Neural progenitor cell (in vitro differentiated cells): ENCODE data around the gene TBPL1. TPM values are rescaled to one million over a fixed set of nuclear protein-coding genes. Genes with fewer than 3 reads are reported as not detected.

Experiments used
- DNase-seq: peaks from one replicate; pipeline ENCODE4 v3.0.0-alpha.2; 2016; ENCODE audit warnings: low spot score
- H2AFZ ChIP-seq: fragments of 200-600 bp; sonication (generic); replicated peaks from 2 replicates; pipeline ENCODE4 v1.6.1; 2016; ENCODE audit warnings: antibody characterized with exemption
- H3F3A ChIP-seq: fragments of 200-600 bp; sonication (generic); 2 replicates; pipeline ENCODE4 v1.6.1; 2016; ENCODE audit warnings: antibody characterized with exemption, low read depth
- H3K27ac ChIP-seq: fragments of 200-600 bp; sonication (generic); 2 replicates; pipeline ENCODE4 v1.5.1; 2016; ENCODE audit warnings: mild to moderate bottlenecking
- H3K27me3 ChIP-seq: fragments of 200-600 bp; sonication (generic); 2 replicates; pipeline ENCODE4 v1.6.1; 2016; ENCODE audit warnings: mild to moderate bottlenecking, moderate library complexity
- H3K36me3 ChIP-seq: fragments of 200-600 bp; sonication (generic); 2 replicates; pipeline ENCODE4 v1.5.1; 2016
- H3K4me1 ChIP-seq: fragments of 200-600 bp; sonication (generic); 2 replicates; pipeline ENCODE4 v1.6.1; 2016; ENCODE audit warnings: mixed run types
- H3K4me2 ChIP-seq: fragments of 200-600 bp; sonication (generic); 2 replicates; pipeline ENCODE4 v1.6.1; 2016
- H3K4me3 ChIP-seq: fragments of 200-600 bp; sonication (generic); 2 replicates; pipeline ENCODE4 v1.5.1; 2016
- H3K79me2 ChIP-seq: fragments of 200-600 bp; sonication (generic); 2 replicates; pipeline ENCODE4 v1.6.1; 2016; ENCODE audit warnings: low read depth
- H3K9ac ChIP-seq: fragments of 200-600 bp; sonication (generic); 2 replicates; pipeline ENCODE4 v1.6.1; 2016
- H3K9me3 ChIP-seq: fragments of 200-600 bp; sonication (generic); 2 replicates; pipeline ENCODE4 v1.5.1; 2016; ENCODE audit warnings: low read depth
- H4K20me1 ChIP-seq: fragments of 200-600 bp; sonication (generic); 2 replicates; pipeline ENCODE4 v1.6.1; 2016; ENCODE audit warnings: low read depth
- H3K27ac Mint-ChIP-seq: 3 replicates; pipeline ENCODE4 v1.8.0; 2021; ENCODE audit warnings: mixed read lengths
- H3K27me3 Mint-ChIP-seq: 2 replicates; pipeline ENCODE4 v1.8.0; 2022; ENCODE audit warnings: low read depth, mild to moderate bottlenecking, inconsistent platforms, moderate library complexity, mixed read lengths; ENCODE audit not compliant: insufficient read depth
- H3K36me3 Mint-ChIP-seq: 3 replicates; pipeline ENCODE4 v1.8.0; 2021; ENCODE audit warnings: mixed read lengths
- H3K4me1 Mint-ChIP-seq: 3 replicates; pipeline ENCODE4 v1.8.0; 2021; ENCODE audit warnings: mixed read lengths
- H3K4me3 Mint-ChIP-seq: 3 replicates; pipeline ENCODE4 v1.8.0; 2021; ENCODE audit warnings: mild to moderate bottlenecking, moderate library complexity, mixed read lengths
- H3K9me3 Mint-ChIP-seq: 3 replicates; pipeline ENCODE4 v1.8.0; 2020; ENCODE audit warnings: mixed read lengths
- EZH2 ChIP-seq: fragments of 200-600 bp; sonication (generic); IDR thresholded peaks from 2 replicates; pipeline ENCODE4 v1.6.1; 2017; ENCODE audit warnings: antibody characterized with exemption, mild to moderate bottlenecking, moderate library complexity
- EZH2phosphoT487 ChIP-seq: fragments of 200-600 bp; sonication (generic); IDR thresholded peaks from 2 replicates; pipeline ENCODE4 v1.6.1; 2017; ENCODE audit warnings: antibody characterized with exemption
- total RNA-seq: library from RNA; depleted of rRNA; stranded (reverse); fragments of >200 nt; gene quantifications from 2 replicates; pipeline ENCODE4 v1.2.3, GENCODE V29; 2015; ENCODE audit warnings: low replicate concordance
- TF ChIP-seq, protein P1 (sequence below): fragments of 200-600 bp; sonication (generic); IDR thresholded peaks from 2 replicates; pipeline ENCODE4 v1.5.1; 2017; ENCODE audit warnings: antibody characterized with exemption, mild to moderate bottlenecking

TBPL1 gene
- total RNA-seq, 1 donor from 2014 or later: 125 TPM

DNA sequence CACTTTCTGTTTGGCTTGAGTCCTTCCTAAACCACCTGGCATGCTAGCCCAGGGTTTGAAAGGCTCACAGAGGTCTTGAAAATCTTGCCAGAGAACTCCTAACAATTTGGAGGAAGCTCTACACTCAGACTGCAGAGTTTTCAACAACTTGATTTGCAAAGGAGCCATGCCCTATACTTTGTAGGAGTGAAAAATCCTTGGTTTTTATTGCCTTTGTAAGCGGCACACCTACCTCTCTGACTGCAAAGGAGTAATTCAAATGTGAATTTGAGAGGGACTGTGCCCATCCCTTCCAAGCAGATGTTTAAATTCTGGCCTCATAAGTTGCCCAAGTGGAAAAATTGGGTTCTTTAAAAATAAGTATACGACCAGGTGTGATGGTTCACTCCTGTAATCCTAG is 58.0 kb downstream of the TBPL1 start:
- Histone ChIP-seq H3K9me3 (no peaks in the 10 kb centered on the region), H3K4me1 (no peaks in the 10 kb centered on the region), H3K4me2 (no peak overlapping the region), H3K27ac (no peak overlapping the region), H3F3A (no peaks in the 10 kb centered on the region), H4K20me1 (no peaks in the 10 kb centered on the region), H3K79me2 (no peaks in the 10 kb centered on the region), H3K36me3 (no peaks in the 10 kb centered on the region), H2AFZ (no peak overlapping the region), H3K27me3 (no peaks in the 10 kb centered on the region), H3K4me3 (no peak overlapping the region), H3K9ac (no peak overlapping the region)
- TF ChIP-seq EZH2phosphoT487 (no peak), EZH2 (no peak)
- TF ChIP-seq, protein P1, sequence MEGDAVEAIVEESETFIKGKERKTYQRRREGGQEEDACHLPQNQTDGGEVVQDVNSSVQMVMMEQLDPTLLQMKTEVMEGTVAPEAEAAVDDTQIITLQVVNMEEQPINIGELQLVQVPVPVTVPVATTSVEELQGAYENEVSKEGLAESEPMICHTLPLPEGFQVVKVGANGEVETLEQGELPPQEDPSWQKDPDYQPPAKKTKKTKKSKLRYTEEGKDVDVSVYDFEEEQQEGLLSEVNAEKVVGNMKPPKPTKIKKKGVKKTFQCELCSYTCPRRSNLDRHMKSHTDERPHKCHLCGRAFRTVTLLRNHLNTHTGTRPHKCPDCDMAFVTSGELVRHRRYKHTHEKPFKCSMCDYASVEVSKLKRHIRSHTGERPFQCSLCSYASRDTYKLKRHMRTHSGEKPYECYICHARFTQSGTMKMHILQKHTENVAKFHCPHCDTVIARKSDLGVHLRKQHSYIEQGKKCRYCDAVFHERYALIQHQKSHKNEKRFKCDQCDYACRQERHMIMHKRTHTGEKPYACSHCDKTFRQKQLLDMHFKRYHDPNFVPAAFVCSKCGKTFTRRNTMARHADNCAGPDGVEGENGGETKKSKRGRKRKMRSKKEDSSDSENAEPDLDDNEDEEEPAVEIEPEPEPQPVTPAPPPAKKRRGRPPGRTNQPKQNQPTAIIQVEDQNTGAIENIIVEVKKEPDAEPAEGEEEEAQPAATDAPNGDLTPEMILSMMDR: no peak
- H3K27me3 Mint-ChIP-seq: peaks cover 3% of the 10 kb centered on the region
- no peak for DNase-seq
- H3K9me3 Mint-ChIP-seq: peaks cover 3% of the 10 kb centered on the region
- no peak overlapping the region for H3K4me3 Mint-ChIP-seq
- no peaks in the 10 kb centered on the region for H3K4me1 Mint-ChIP-seq
- peaks cover 7% of the 10 kb centered on the region for H3K36me3 Mint-ChIP-seq
- H3K27ac Mint-ChIP-seq: no peak overlapping the region

DNA sequence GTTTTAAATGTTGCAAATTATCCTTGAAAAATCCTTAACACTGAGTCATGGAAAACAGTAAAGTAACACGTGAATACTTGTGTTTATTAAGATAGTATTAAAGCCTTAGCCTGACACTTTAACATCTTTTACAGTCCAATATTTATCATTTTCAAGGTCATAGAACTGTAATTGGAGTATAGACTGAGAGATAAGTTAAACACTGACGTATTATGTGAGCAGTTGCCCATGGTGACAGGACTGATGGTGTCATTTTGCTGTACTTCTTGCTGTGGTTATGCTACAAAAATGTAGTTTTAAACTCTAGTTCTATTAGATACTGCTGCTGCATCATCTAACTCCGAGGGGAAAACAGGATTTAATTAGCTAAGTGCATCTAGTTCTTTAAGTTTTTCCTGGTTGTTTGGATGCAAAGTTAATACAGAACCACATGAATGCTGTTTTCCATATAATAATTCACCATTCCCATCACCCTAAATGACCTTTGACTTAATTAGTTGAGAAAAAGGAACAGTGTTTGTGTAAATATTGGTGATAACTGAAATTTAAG is 61.6 kb downstream of the TBPL1 start:
- Histone ChIP-seq H3K36me3 (no peaks in the 10 kb centered on the region), H2AFZ (no peak overlapping the region), H3K27ac (no peak overlapping the region), H3F3A (no peaks in the 10 kb centered on the region), H3K4me2 (no peak overlapping the region), H3K9ac (no peak overlapping the region), H3K27me3 (no peaks in the 10 kb centered on the region), H3K9me3 (no peaks in the 10 kb centered on the region), H3K4me1 (no peaks in the 10 kb centered on the region), H3K4me3 (no peak overlapping the region), H3K79me2 (no peaks in the 10 kb centered on the region), H4K20me1 (no peaks in the 10 kb centered on the region)
- TF ChIP-seq, protein P1: no peak
- TF ChIP-seq EZH2phosphoT487 (no peak), EZH2 (no peak)
- Mint-ChIP-seq H3K36me3 (peaks cover 3% of the 10 kb centered on the region), H3K4me3 (no peak overlapping the region), H3K4me1 (no peaks in the 10 kb centered on the region), H3K27ac (no peak overlapping the region), H3K9me3 (peaks cover 2% of the 10 kb centered on the region), H3K27me3 (peaks cover 4% of the 10 kb centered on the region)
- DNase-seq: no peak

DNA sequence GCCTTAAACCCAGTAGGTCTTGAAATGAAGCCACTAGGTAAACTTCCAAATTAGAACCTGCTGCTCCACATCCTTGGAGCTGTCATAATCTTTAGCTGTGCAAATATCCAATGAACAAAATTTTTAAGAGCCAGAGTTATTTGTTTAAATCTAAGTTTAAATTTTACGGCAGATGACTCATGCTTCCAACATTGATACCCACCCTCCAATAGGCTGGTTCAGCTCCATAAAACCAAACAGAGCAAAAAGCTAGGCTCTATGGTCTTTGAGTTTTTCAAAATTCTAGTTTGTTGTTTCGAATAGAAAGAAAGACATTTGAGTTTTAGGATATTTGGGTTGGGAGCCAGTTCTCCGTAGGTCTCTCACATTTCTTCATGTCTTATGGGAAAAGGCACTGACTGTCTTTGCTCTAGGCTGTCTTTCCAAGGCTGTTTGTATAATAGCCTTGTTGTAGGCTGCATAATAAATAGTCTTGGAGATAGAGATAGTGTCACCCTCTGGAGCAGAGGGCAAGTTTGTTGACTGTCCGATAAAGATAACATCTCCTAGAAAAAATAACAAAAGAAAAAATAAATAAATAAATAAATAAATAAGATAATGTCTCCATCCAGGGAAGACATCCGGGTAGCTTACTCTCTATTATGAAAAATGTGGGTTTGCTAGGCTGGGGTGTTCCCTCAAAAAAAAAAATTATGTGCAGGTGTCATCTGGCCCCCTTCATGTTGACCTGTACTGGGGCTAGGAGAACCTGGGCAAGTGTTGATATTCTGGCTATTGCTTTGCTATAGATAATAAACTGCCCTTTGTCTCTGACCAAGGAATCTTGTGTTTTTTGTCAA is 62.9 kb downstream of the TBPL1 start:
- H3K27me3 Mint-ChIP-seq: peaks cover 4% of the 10 kb centered on the region
- Histone ChIP-seq H3K4me2 (no peak overlapping the region), H3K27ac (no peak overlapping the region), H2AFZ (no peak overlapping the region), H3K27me3 (no peaks in the 10 kb centered on the region), H3K4me1 (peaks cover 6% of the 10 kb centered on the region), H4K20me1 (no peaks in the 10 kb centered on the region), H3K9ac (no peak overlapping the region), H3K79me2 (no peaks in the 10 kb centered on the region), H3F3A (no peaks in the 10 kb centered on the region), H3K9me3 (no peaks in the 10 kb centered on the region), H3K36me3 (no peaks in the 10 kb centered on the region), H3K4me3 (no peak overlapping the region)
- H3K27ac Mint-ChIP-seq: no peak overlapping the region
- DNase-seq: no peak
- H3K36me3 Mint-ChIP-seq: no peaks in the 10 kb centered on the region
- H3K9me3 Mint-ChIP-seq: no peaks in the 10 kb centered on the region
- H3K4me3 Mint-ChIP-seq: no peak overlapping the region
- TF ChIP-seq EZH2: no peak
- TF ChIP-seq, protein P1: no peak
- TF ChIP-seq EZH2phosphoT487: no peak
- H3K4me1 Mint-ChIP-seq: peaks cover 8% of the 10 kb centered on the region
